GM19035 (cell line): ENCODE data around the gene MBNL3.

ENCODE experiments used
- ATAC-seq: cut with Tn5 transposase; IDR thresholded peaks from one replicate; pipeline ENCODE4 v1.9.1; 2021; ENCODE audit not compliant: unreplicated experiment

The MBNL3 gene

GRCh38 chrX:132423323-132423722 lies 65.5 kb downstream of the MBNL3 start:
- ATAC-seq = no peak

GRCh38 chrX:132415012-132415411 lies 73.8 kb downstream of the MBNL3 start:
- ATAC-seq = no peak

- no peak for ATAC-seq
Measured at GRCh38 chrX:132414404-132414803, 74.4 kb downstream of the MBNL3 start.

- no peak for ATAC-seq
Measured at GRCh38 chrX:132413459-132413858, 75.4 kb downstream of the MBNL3 start.

GRCh38 chrX:132412208-132412607 lies 76.6 kb downstream of the MBNL3 start:
- no peak for ATAC-seq

GRCh38 chrX:132411310-132411977 lies 77.4 kb downstream of the MBNL3 start:
- no peak for ATAC-seq

GRCh38 chrX:132409780-132410556 lies 78.9 kb downstream of the MBNL3 start:
- no peak for ATAC-seq

GRCh38 chrX:132407691-132408090 lies 81.1 kb downstream of the MBNL3 start:
- ATAC-seq = no peak

GRCh38 chrX:132406106-132406505 lies 82.7 kb downstream of the MBNL3 start:
- ATAC-seq = no peak

- no peak for ATAC-seq
Measured at GRCh38 chrX:132404266-132404665, 84.6 kb downstream of the MBNL3 start.

GRCh38 chrX:132401935-132402334 lies 86.9 kb downstream of the MBNL3 start:
- no peak for ATAC-seq

- no peak for ATAC-seq
Measured at GRCh38 chrX:132400706-132401105, 88.1 kb downstream of the MBNL3 start.

- ATAC-seq = no peak
Measured at GRCh38 chrX:132395645-132396044, 93.2 kb downstream of the MBNL3 start.

GRCh38 chrX:132395026-132395425 lies 93.8 kb downstream of the MBNL3 start:
- ATAC-seq = no peak

GRCh38 chrX:132394591-132394990 lies 94.2 kb downstream of the MBNL3 start:
- ATAC-seq = no peak

- ATAC-seq = no peak
Measured at GRCh38 chrX:132393992-132394391, 94.8 kb downstream of the MBNL3 start.

- ATAC-seq = no peak
Measured at GRCh38 chrX:132393485-132393884, 95.4 kb downstream of the MBNL3 start.

GRCh38 chrX:132393085-132393484 lies 95.8 kb downstream of the MBNL3 start:
- no peak for ATAC-seq

GRCh38 chrX:132390792-132391191 lies 98.0 kb downstream of the MBNL3 start:
- no peak for ATAC-seq

GRCh38 chrX:132389480-132389879 lies 99.4 kb downstream of the MBNL3 start:
- no peak for ATAC-seq

- ATAC-seq = no peak
Measured at GRCh38 chrX:132388371-132388770, 100.5 kb downstream of the MBNL3 start.

- no peak for ATAC-seq
Measured at GRCh38 chrX:132384301-132384700, 104.5 kb downstream of the MBNL3 start.

GRCh38 chrX:132382068-132382467 lies 106.8 kb downstream of the MBNL3 start:
- no peak for ATAC-seq
